Lung (tissue), 12 donors: ENCODE data around the gene TSPAN14. TPM values are rescaled to one million over a fixed set of nuclear protein-coding genes. Genes with fewer than 3 reads are reported as not detected.
A peak's percentile ranks its signal among the peaks of the same experiment; 100 is the strongest.

Experiments used
- ATAC-seq: fragments of 200-7000 bp; cut with Tn5 transposase; one replicate; pipeline ENCODE4 v1.9.1; 2020; ENCODE audit warnings: moderate number of reproducible peaks; ENCODE audit not compliant: insufficient read depth, low FRiP score
- DNase-seq, 3 donors: peaks; one replicate each; pipeline ENCODE4 v3.0.0-alpha.2; 2013 to 2017
- H3K27ac ChIP-seq, 2 donors: one replicate each; pipeline ENCODE4 v1.5.1; 2013; ENCODE audit warnings: mild to moderate bottlenecking in 2 of 2, moderate library complexity in 2 of 2, control low read depth in 1 of 2, inconsistent platforms in 1 of 2, low read depth in 1 of 2, low read length in 1 of 2
- H3K27me3 ChIP-seq, 3 donors: one replicate each; pipeline ENCODE4 v1.5.1; 2013; ENCODE audit warnings: low read length in 2 of 3; ENCODE audit not compliant: control insufficient read depth in 3 of 3, insufficient read depth in 3 of 3
- H3K36me3 ChIP-seq, 4 donors: one replicate each; pipeline ENCODE4 v1.5.1; 2013; ENCODE audit warnings: low read length in 4 of 4, mild to moderate bottlenecking in 1 of 4, moderate library complexity in 1 of 4; ENCODE audit not compliant: control insufficient read depth in 4 of 4, insufficient read depth in 4 of 4
- H3K4me1 ChIP-seq, 5 donors: one replicate each; pipeline ENCODE4 v1.5.1; 2013; ENCODE audit warnings: low read length in 5 of 5, mild to moderate bottlenecking in 2 of 5, moderate library complexity in 1 of 5; ENCODE audit not compliant: control insufficient read depth in 5 of 5, insufficient read depth in 5 of 5
- H3K4me3 ChIP-seq: one replicate; pipeline ENCODE4 v1.5.1; 2013; ENCODE audit warnings: mild to moderate bottlenecking, control low read depth, moderate library complexity
- H3K9ac ChIP-seq, 2 donors: one replicate each; pipeline ENCODE4 v1.5.1; 2013; ENCODE audit warnings: low read length in 2 of 2, control low read depth in 1 of 2; ENCODE audit not compliant: insufficient read depth in 1 of 2
- H3K9me3 ChIP-seq, 4 donors: one replicate each; pipeline ENCODE4 v1.5.1; 2013; ENCODE audit warnings: low read length in 3 of 4, mild to moderate bottlenecking in 1 of 4, moderate library complexity in 1 of 4; ENCODE audit not compliant: control insufficient read depth in 4 of 4, insufficient read depth in 3 of 4
- CTCF ChIP-seq: IDR thresholded peaks from 2 replicates; pipeline ENCODE4 v1.5.1; 2012; ENCODE audit warnings: mild to moderate bottlenecking; ENCODE audit errors: control extremely low read depth, extremely low read depth
- WGBS, 2 donors: extraction: QIAGEN DNeasy Blood & Tissue Kit; methylation state at CpG; one replicate each; pipeline ENCODE4 v1.1.7; 2013; 5-methylcytosine and 5-hydroxymethylcytosine counted together
- polyA plus RNA-seq, 2 donors: library from polyadenylated mRNA; stranded (reverse); fragments of 200-250 nt; gene quantifications; one replicate each; pipeline ENCODE4 v1.2.1, GENCODE V29; 2013
- total RNA-seq, 2 donors: library from RNA; depleted of rRNA in 1 of 2; stranded (reverse); fragments of >200 nt in 1 of 2; gene quantifications; one replicate each; pipeline ENCODE4 v1.2.1, GENCODE V29; 2014 to 2021
- donor health status: control.
- donor health status: control.
- donor health status: Bipolar disorder and iron deficiency.
- donor health status: healthy.
- donor health status: DM: yes; HTN: yes; CAD: no.

Gene TSPAN14
- total and polyA plus RNA-seq, 4 donors: 40.9 to 187 (median 116) TPM

- Histone ChIP-seq H3K9me3 (no peaks in the 10 kb centered on the region), H3K36me3 (peaks cover 0 to 4% (median 0%) of the 10 kb centered on the region in 4 donors), H3K4me3 (peak overlapping the region; percentile 37), H3K27ac (peak overlapping the region; percentile 47 to 96), H3K4me1 (peaks cover 27 to 76% (median 48%) of the 10 kb centered on the region in 5 donors), H3K27me3 (no peaks in the 10 kb centered on the region), H3K9ac (peak overlapping the region in 1 of 2 donors; percentile 0)
- ATAC-seq (peak; percentile 48), DNase-seq (peak in 1 of 3 donors; percentile 42)
- TF ChIP-seq CTCF: no peak
- 20 to 35% methylated on average over 9 of the region's 9 CpGs for WGBS, 2 donors
Measured at GRCh38 chr10:80459047-80459865, 5.1 kb downstream of the TSPAN14 start.

- ATAC-seq: peak; percentile 68
- Histone ChIP-seq H3K9ac (no peak overlapping the region), H3K36me3 (peaks cover 0 to 4% (median 0%) of the 10 kb centered on the region in 4 donors), H3K4me1 (peaks cover 35 to 85% (median 58%) of the 10 kb centered on the region in 5 donors), H3K27me3 (no peaks in the 10 kb centered on the region), H3K4me3 (no peak overlapping the region), H3K27ac (peak overlapping the region; percentile 54 to 96), H3K9me3 (no peaks in the 10 kb centered on the region)
- peak; percentile 78 to 89 (median 84) for DNase-seq
- TF ChIP-seq CTCF: no peak
- 25 to 32% methylated on average over 6 of the region's 6 CpGs for WGBS, 2 donors
Measured at GRCh38 chr10:80460399-80461207, 6.5 kb downstream of the TSPAN14 start.

GRCh38 chr10:80461208-80462183, 7.4 kb downstream of the TSPAN14 start:
- WGBS, 2 donors: 42 to 44% methylated on average over 8 of the region's 8 CpGs
- Histone ChIP-seq H3K36me3 (peaks cover 0 to 4% (median 0%) of the 10 kb centered on the region in 4 donors), H3K27ac (peak overlapping the region; percentile 68 to 96), H3K4me3 (no peak overlapping the region), H3K9ac (no peak overlapping the region), H3K4me1 (peaks cover 29 to 79% (median 55%) of the 10 kb centered on the region in 5 donors), H3K27me3 (no peaks in the 10 kb centered on the region), H3K9me3 (no peaks in the 10 kb centered on the region)
- DNase-seq (no peak), ATAC-seq (peak; percentile 0)
- no peak for TF ChIP-seq CTCF
